NCI-H774 (cell line): Measurements from ENCODE around the gene FOLR3.
"Not testable (repeated sequence)": the region's sequence is repeated elsewhere in the genome, so short reads cannot be mapped to it uniquely, and the experiment has no call there.

Experiments used
- DNase-seq: peaks from one replicate; lab custom pipeline; 2025; lab: John Stamatoyannopoulos, UW

FOLR3 gene

GRCh38 chr11:72123117-72123653, 12.3 kb upstream of the FOLR3 start:
- no peak for DNase-seq

GRCh38 chr11:72124046-72124445, 11.5 kb upstream of the FOLR3 start:
- no peak for DNase-seq

GRCh38 chr11:72125956-72126355, 9.6 kb upstream of the FOLR3 start:
- DNase-seq: no peak

- DNase-seq: no peak
Measured at GRCh38 chr11:72127923-72128322, 7.6 kb upstream of the FOLR3 start.

GRCh38 chr11:72129381-72129780, 6.1 kb upstream of the FOLR3 start:
- DNase-seq: no peak

- DNase-seq: no peak
Measured at GRCh38 chr11:72132646-72133045, 2.9 kb upstream of the FOLR3 start.

- DNase-seq: no peak
Measured at GRCh38 chr11:72135891-72136683, 562 bp downstream of the FOLR3 start.

GRCh38 chr11:72136684-72137262, 1.2 kb downstream of the FOLR3 start:
- no peak for DNase-seq

- no peak for DNase-seq
Measured at GRCh38 chr11:72138821-72139390, 3.4 kb downstream of the FOLR3 start.

GRCh38 chr11:72139500-72139899, 4.0 kb downstream of the FOLR3 start:
- DNase-seq: no peak

- no peak for DNase-seq
Measured at GRCh38 chr11:72140661-72141060, 5.1 kb downstream of the FOLR3 start.

- DNase-seq: no peak
Measured at GRCh38 chr11:72141066-72141465, 5.5 kb downstream of the FOLR3 start.

- not testable (repeated sequence) for DNase-seq
Measured at GRCh38 chr11:72142086-72142485, 6.6 kb downstream of the FOLR3 start.

- not testable (repeated sequence) for DNase-seq
Measured at GRCh38 chr11:72142543-72142942, 7.0 kb downstream of the FOLR3 start.

- no peak for DNase-seq
Measured at GRCh38 chr11:72144807-72145565, 9.5 kb downstream of the FOLR3 start.

- no peak for DNase-seq
Measured at GRCh38 chr11:72146625-72147024, 11.1 kb downstream of the FOLR3 start.

- DNase-seq: no peak
Measured at GRCh38 chr11:72150882-72151281, 15.4 kb downstream of the FOLR3 start.

- not testable (repeated sequence) for DNase-seq
Measured at GRCh38 chr11:72153874-72154273, 18.3 kb downstream of the FOLR3 start.

- DNase-seq: no peak
Measured at GRCh38 chr11:72154816-72155215, 19.3 kb downstream of the FOLR3 start.

GRCh38 chr11:72155751-72156150, 20.2 kb downstream of the FOLR3 start:
- DNase-seq: no peak

- no peak for DNase-seq
Measured at GRCh38 chr11:72157131-72157530, 21.6 kb downstream of the FOLR3 start.

- DNase-seq: no peak
Measured at GRCh38 chr11:72160319-72160718, 24.8 kb downstream of the FOLR3 start.
